HL-60/S4 (cell line): ENCODE measurements around the gene PTP4A2.

Experiments
- in situ Hi-C: fragments of 300-500 bp; cut with MboI; formaldehyde crosslinking; loops from 2 replicates; pipeline ENCODE4 v1.14.3; 2022; ENCODE audit warnings: low sequenced_read_pairs

PTP4A2 gene

DNA sequence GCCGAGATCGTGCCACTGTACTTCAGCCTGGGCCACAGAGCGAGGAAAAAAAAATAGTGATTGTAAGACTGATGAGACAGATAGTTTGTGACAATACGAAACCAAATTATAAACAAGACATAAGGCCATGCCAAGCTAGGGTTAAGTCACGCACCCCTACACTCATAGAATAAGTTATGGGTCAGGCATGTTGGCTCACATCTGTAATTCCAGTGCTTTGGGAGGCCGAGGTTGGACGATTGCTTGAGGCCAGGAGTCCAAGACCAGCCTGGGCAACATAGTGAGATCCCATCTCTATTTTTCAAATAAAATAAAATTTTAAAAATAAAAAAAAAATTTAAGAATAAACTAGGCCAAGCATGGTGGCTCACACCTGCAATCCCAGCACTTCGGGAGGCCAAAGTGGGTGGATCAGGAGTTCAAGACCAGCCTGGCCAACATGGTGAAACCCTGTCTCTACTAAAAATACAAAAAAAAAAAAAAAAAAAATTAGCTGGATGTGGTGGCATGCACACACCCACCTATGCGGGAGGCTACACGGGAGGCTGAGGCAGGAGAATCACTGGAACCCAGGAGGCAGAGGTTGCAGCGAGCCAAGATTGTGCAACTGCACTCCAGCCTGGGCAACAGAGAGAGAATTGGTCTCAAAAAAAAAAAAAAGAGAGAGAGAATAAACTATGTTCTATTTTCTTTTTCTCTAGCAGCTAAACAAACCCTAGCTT, 72.3 kb downstream of the PTP4A2 start:
- in situ Hi-C loops, result no loop called here

DNA sequence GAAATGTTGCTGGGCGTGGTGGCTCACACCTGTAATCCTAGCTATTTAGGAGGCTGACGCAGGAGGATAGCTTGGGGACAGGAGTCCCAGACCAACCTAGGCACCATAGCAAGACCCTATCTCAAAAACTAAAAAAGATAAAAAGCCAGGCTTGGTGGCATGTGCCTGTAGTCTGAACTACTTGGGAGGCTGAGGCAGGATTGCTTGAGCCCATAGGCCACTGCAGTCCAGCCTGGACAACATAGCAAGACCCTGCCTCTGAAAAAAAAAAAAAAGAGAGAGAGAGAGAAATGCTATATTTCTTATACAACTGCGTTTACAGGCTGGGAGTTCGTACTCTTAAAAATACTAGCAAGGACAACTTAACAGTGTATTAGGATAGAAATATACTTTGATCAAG, 76.1 kb downstream of the PTP4A2 start:
- in situ Hi-C loops, result no loop called here

DNA sequence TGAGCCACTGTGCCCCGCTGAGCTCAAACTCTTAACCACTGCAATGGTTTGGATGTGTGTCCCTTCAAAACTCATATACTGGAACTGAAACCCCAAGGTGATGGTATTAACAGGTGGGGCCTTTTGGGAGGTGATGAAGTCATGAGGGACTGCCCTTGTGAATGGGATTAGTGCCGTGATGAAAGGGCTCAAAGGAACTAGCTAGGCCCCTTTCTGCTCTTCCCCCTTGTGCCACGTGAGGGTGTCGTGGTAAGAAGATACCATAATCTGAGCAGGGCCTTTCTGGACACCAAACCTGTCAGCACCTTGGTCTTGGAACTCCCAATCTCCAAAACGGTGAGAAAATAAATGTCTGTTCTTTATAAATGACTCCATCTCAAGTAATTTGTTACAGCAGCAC, 76.8 kb downstream of the PTP4A2 start:
- in situ Hi-C loops, result no loop called here

DNA sequence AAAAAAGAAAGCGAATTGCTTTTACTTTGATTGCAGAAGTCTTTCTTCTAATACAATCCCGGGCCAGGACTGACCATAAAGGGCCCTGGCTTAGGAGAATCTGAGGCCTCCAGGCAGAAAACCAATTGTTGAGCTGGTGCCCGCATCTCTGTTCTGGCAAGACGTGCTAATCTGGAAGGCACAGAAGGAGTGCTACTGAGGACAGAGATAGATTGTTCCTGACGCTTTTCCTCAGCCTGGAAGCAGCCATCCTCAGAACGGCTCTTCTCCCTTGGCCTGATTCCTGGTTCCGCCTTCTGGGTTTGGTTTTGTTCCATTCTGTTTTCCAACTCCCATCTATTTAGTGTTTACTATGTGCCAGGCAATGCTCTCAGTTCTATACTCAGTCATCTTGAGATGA, 77.6 kb downstream of the PTP4A2 start:
- in situ Hi-C loops, result no loop called here

DNA sequence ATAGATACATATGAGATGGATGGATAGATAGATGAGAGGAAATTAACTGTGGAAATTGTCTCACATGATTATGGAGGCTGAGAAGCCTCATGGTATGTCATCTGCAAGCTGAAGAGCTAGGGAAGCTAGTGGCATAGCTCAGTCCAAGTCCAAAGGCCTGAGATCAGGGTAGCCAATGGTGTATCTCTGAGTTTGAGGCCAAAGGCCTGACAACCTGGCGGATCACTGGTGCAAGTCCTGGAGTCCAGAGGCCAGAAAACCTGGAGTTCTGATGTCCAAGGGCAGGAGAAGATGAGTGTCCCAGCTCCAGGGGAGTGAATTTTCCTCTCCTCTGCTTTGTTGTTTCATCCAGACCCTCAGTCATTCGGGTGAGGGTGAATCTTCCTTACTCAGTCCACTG, 78.4 kb downstream of the PTP4A2 start:
- in situ Hi-C loops, result no loop called here

DNA sequence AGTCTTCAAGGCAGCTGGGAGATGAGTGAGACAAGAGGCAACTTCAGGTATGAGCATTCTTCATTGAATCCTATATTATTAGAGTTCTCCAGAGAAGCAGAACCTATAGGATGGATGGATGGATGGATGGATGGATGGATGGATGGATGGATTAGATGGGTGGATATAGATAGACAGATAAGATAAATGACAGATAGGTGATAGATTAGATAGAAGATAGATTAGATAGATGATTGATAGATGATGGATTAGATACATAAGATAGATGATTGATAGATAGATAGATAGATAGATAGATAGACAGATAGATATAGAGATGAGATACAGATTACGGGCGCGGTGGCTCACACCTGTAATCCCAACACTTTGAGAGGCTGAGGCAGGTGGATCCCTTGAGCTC, 79.1 kb downstream of the PTP4A2 start:
- in situ Hi-C loops, result no loop called here

DNA sequence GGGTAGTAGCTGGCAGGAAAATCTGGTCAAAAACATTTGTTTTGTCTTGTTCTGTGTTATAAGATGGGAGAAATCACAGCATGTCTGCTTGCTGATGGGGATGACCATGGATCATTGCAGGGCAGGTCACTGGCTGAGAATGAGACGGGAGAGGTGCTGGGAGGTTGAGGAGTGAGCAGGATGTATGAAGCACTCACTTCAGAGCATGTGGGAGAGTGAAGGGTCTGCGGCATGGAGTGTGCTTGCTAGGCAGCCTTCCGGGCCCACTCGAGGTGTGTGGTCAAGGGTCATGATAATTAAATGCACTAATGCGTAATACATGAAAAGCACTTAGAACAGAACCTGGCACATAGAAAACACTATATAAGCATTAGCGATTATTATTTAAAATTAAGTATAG, 80.3 kb downstream of the PTP4A2 start:
- in situ Hi-C loops, result no loop called here
